Chondrocyte (in vitro differentiated cells): ENCODE data around the gene CCNYL1. TPM values are rescaled to one million over a fixed set of nuclear protein-coding genes. Genes with fewer than 3 reads are reported as not detected.
"Not testable (repeated sequence)": the region's sequence is repeated elsewhere in the genome, so short reads cannot be mapped to it uniquely, and the experiment has no call there.

ENCODE experiments used
- DNase-seq: peaks from one replicate; pipeline ENCODE4 v3.0.0; 2021; ENCODE audit warnings: mixed read lengths, low spot score
- H3K27ac Mint-ChIP-seq: one replicate; pipeline ENCODE4 v1.8.0; 2021; ENCODE audit warnings: mild to moderate bottlenecking, moderate library complexity, mixed read lengths; ENCODE audit not compliant: unreplicated experiment
- H3K27me3 Mint-ChIP-seq: 2 replicates; pipeline ENCODE4 v1.8.0; 2021; ENCODE audit warnings: low read depth, mixed read lengths
- H3K36me3 Mint-ChIP-seq: 2 replicates; pipeline ENCODE4 v1.8.0; 2021; ENCODE audit warnings: low read depth, mixed read lengths
- H3K4me1 Mint-ChIP-seq: 2 replicates; pipeline ENCODE4 v1.8.0; 2021; ENCODE audit warnings: low read depth, mild to moderate bottlenecking, mixed read lengths
- H3K4me3 Mint-ChIP-seq: one replicate; pipeline ENCODE4 v1.8.0; 2021; ENCODE audit warnings: mild to moderate bottlenecking, moderate library complexity, mixed read lengths; ENCODE audit not compliant: unreplicated experiment
- H3K9me3 Mint-ChIP-seq: 2 replicates; pipeline ENCODE4 v1.8.0; 2021; ENCODE audit warnings: low read depth, mixed read lengths
- CTCF ChIP-seq: fragments of 200-600 bp; sonication (generic); IDR thresholded peaks from 2 replicates; pipeline ENCODE4 v1.5.0; 2021; ENCODE audit warnings: antibody characterized with exemption, mild to moderate bottlenecking, moderate library complexity
- total RNA-seq: library from RNA; stranded (reverse); gene quantifications from 3 replicates; pipeline ENCODE4 v1.2.1, GENCODE V29; 2021

Gene CCNYL1
- total RNA-seq, 1 donor from 2014 or later = 25.3 TPM

DNA sequence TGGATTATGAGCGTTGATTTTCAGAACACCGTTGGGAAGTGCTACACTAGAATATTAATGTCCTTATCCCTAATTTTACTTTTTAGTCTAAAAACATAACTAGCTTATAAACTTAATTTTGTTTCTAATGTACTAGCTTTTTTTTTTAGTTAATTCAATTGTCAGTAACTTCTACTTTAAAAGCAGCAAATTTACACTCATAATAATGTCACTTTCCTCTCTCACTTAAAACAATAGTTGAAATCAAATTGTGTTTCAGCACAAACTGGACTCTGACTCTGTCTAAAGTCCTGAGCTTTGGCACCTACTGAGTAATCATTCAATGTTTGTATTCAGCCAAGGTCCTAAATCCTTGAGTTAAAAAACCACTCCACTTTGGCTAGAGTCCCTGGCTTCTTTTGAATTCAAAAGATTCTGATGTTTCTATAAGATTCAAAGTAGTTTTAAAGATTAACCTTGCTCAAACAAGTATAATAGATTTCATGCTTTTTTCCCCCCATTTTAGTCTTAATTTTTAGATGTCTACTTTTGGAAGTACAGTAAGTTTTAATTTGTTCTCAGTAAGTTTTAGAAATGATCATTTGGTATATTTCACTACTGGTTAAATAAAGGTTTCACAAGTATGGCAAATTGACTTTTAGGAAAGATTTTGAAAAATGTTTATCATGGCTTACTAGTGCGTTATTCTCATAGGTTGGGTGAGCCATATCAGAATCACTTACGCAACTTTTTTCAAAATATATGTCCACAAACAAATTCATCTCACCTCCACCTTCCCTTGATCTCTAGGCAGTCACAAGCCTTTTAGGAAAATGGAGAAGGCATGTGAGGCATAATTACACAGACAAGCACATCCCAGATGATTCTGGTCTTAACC is 23.4 kb downstream of the CCNYL1 start:
- H3K4me3 Mint-ChIP-seq = no peak overlapping the region
- peak; percentile 4 for TF ChIP-seq CTCF
- no peaks in the 10 kb centered on the region for H3K9me3 Mint-ChIP-seq
- H3K36me3 Mint-ChIP-seq = peaks cover 9% of the 10 kb centered on the region
- no peaks in the 10 kb centered on the region for H3K27me3 Mint-ChIP-seq
- no peak for DNase-seq
- H3K27ac Mint-ChIP-seq = no peak overlapping the region
- no peaks in the 10 kb centered on the region for H3K4me1 Mint-ChIP-seq

GRCh38 chr2:207735513-207735859 is 24.0 kb downstream of the CCNYL1 start:
- H3K27me3 Mint-ChIP-seq, H3K36me3 Mint-ChIP-seq, H3K4me3 Mint-ChIP-seq, DNase-seq, H3K9me3 Mint-ChIP-seq, H3K27ac Mint-ChIP-seq, H3K4me1 Mint-ChIP-seq: not testable (repeated sequence)

DNA sequence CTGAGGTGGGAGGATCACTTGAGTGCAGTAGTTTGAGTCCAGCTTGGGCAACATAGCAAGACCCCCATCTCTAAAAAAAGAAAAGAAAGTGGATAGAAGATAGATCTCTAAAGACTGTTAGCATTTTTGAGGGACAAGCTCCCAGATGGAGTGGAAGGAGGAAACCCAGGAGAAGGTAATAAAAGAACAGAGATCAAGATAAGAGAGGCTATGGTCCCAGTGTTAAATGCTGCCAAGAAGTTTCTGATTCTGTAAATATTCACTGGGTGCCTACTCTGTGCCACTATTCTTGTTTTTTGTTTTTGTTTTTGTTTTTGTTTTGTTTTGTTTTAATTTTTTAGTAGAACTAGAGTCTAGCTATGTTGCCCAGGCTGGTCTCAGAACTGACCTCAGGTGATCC is 32.1 kb downstream of the CCNYL1 start:
- Mint-ChIP-seq H3K4me3 (no peak overlapping the region), H3K27me3 (no peaks in the 10 kb centered on the region), H3K9me3 (no peaks in the 10 kb centered on the region), H3K27ac (no peak overlapping the region), H3K4me1 (no peaks in the 10 kb centered on the region), H3K36me3 (peaks cover 4% of the 10 kb centered on the region)
- no peak for DNase-seq
- no peak for TF ChIP-seq CTCF

DNA sequence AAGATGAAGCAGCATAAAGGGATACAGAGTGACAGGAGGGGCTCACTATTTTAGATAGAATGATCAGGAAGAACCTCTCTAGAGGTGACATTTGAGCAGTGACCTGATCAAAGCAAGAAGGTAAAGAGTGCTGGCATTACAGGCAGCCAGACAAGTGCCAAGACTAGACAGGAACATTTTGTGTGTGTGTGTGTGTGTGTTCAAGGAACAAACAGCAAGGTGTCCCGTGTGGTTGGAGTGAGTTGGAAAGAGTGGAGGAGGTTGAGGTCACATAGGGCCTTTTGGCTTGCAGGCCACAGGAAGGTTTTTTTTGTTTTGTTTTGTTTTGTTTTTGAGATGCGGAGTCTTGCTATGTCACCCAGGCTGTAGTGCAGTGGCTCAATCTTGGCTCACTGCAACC is 32.6 kb downstream of the CCNYL1 start:
- Mint-ChIP-seq H3K9me3 (no peaks in the 10 kb centered on the region), H3K27me3 (no peaks in the 10 kb centered on the region), H3K4me3 (no peak overlapping the region), H3K27ac (no peak overlapping the region), H3K36me3 (peaks cover 4% of the 10 kb centered on the region), H3K4me1 (no peaks in the 10 kb centered on the region)
- DNase-seq = no peak
- no peak for TF ChIP-seq CTCF

- H3K4me3 Mint-ChIP-seq = no peak overlapping the region
- no peaks in the 10 kb centered on the region for H3K27me3 Mint-ChIP-seq
- no peaks in the 10 kb centered on the region for H3K4me1 Mint-ChIP-seq
- H3K9me3 Mint-ChIP-seq = no peaks in the 10 kb centered on the region
- peaks cover 4% of the 10 kb centered on the region for H3K36me3 Mint-ChIP-seq
- H3K27ac Mint-ChIP-seq = no peak overlapping the region
- TF ChIP-seq CTCF = no peak
- no peak for DNase-seq
These were observed 33.0 kb downstream of the CCNYL1 start for GRCh38 chr2:207744451-207744850.

DNA sequence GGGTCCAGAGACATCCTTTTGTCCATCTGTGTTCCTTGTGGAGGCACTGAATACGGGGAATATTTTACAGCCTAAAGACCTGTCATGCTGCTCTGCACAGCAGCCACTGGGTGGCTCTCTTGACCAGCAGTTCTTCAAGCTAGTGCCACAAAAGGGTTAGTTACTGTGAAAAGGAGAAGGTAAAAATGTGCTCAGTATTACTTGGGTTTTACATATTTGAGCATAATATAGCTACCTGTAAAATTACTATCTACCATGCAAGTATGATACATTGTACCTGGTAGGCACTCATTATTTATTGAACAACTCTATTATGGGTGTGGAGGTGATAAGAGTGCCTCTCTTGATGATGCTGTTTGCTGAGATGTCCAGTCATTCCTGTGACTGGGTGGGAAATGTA is 34.7 kb downstream of the CCNYL1 start:
- H3K36me3 Mint-ChIP-seq = peaks cover 12% of the 10 kb centered on the region
- peaks cover 3% of the 10 kb centered on the region for H3K4me1 Mint-ChIP-seq
- DNase-seq = no peak
- TF ChIP-seq CTCF = peak; percentile 97
- H3K9me3 Mint-ChIP-seq = no peaks in the 10 kb centered on the region
- no peak overlapping the region for H3K4me3 Mint-ChIP-seq
- H3K27me3 Mint-ChIP-seq = no peaks in the 10 kb centered on the region
- peak overlapping the region; percentile 45 for H3K27ac Mint-ChIP-seq
